GM18858 (cell line): Measurements from ENCODE around the gene TTI1.

Source experiments
- ATAC-seq: cut with Tn5 transposase; IDR thresholded peaks from one replicate; pipeline ENCODE4 v1.9.1; 2021; ENCODE audit not compliant: unreplicated experiment

TTI1 gene

GRCh38 chr20:37939701-37940560, 93.3 kb downstream of the TTI1 start:
- ATAC-seq, result no peak

DNA sequence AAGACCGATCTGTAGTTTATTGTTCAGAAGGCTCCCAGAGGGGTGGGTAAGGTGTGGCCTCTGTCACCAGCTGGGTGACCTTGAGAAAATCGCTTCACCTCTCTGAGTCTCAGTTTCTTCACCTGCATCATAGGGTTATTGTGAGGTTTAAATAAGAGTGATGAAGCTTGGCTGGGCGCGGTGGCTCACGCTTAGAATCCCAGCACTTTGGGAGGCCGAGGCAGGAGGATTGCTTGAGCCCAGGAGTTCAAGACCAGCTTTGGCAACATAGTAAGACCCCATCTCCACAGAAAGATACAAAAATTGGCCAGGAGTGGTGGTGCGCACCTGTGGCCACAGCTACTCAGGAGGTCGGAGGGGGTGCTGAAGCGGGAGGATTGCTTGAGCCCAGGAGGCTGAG, 94.3 kb downstream of the TTI1 start:
- no peak for ATAC-seq

DNA sequence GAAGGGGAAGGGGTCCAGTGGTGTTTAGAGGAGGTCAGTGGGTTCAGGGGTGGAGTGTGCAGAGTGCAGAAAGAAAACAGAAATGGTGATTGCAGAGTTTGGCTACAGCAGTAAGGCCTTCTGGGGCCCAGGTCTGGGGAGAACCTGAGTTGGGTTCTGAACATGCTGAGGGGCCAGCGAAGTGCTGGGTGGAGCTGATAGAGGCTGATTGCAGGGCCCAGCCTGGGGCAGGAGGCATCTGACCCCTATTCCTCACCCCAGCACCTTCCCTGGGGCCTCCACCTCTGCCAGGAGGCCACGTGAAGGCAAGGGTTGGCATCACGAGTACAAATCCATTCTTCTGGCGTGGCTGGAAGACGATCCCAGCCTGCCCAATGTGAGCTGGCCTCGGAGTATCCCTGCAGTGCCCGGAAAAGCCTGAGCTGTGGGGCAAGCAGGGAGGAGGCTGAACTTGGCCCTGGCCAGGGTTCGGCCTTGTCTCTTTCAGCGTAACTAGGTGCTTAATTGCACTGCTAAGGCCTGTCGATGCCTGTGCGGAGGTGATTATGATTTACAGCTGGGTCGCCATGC, 95.0 kb downstream of the TTI1 start:
- no peak for ATAC-seq

- no peak for ATAC-seq
Observed at GRCh38 chr20:37937686-37938085, 95.6 kb downstream of the TTI1 start.

- no peak for ATAC-seq
Observed at GRCh38 chr20:37936451-37936850, 96.8 kb downstream of the TTI1 start.

DNA sequence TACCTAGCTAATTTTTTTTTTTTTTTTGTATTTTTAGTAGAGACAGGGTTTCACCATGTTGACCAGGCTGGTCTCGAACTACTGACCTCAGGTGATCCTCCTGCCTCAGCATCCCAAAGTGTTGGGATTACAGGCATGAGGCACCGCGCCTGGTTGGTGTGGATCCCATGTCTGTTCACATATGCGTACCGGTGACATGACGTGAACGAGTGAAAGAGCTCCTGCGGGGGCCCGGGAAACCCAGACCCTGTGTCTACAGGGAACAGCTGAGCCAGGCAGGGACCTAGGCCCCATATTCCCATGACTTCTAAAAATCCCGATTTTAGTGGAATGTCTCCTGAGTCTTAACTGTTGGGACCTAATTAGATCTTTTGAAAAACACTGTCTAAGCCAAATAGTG, 97.2 kb downstream of the TTI1 start:
- ATAC-seq, result no peak

- no peak for ATAC-seq
Observed at GRCh38 chr20:37935435-37935834, 97.8 kb downstream of the TTI1 start.

DNA sequence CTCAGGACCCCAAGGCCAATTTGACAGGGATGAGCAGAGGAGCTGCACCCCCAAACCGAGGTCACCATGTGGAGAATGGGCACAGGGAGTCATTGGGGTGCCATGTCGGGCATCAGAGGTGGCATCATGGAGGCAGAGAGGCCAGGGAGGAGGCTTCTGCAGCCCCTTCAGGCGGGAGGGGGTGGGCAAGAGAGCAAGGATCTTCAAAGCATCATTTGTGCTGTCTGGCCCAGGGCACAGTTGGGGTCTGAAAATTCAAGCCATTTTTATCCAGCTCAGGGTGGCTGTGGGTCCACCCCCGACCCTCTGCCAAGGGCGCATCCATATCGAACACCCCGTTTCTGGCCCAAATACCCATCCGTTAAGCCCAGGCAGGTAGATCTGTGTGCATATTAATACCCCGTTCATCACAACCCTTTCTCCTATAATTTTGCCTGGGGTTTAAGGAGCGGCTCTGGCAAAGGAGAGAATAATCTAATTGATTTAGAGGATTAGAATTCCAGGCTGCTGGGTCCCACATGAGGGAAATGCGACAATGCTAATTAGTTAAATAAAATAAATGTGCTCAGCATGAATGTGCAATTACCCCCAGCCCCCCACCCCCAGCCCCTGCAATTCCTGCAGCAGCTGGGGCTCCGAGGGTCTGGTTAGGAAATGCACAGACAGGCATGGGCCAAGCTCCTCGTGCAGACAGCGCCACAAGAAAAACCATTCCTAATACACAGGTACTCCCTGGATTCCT, 98.5 kb downstream of the TTI1 start:
- no peak for ATAC-seq

- no peak for ATAC-seq
Observed at GRCh38 chr20:37933786-37934633, 99.2 kb downstream of the TTI1 start.
